Measurements from ENCODE around the gene ELOVL4. TPM values are rescaled to one million over a fixed set of nuclear protein-coding genes. Genes with fewer than 3 reads are reported as not detected.

Gene ELOVL4
- 2.9 TPM for total RNA-seq

DNA sequence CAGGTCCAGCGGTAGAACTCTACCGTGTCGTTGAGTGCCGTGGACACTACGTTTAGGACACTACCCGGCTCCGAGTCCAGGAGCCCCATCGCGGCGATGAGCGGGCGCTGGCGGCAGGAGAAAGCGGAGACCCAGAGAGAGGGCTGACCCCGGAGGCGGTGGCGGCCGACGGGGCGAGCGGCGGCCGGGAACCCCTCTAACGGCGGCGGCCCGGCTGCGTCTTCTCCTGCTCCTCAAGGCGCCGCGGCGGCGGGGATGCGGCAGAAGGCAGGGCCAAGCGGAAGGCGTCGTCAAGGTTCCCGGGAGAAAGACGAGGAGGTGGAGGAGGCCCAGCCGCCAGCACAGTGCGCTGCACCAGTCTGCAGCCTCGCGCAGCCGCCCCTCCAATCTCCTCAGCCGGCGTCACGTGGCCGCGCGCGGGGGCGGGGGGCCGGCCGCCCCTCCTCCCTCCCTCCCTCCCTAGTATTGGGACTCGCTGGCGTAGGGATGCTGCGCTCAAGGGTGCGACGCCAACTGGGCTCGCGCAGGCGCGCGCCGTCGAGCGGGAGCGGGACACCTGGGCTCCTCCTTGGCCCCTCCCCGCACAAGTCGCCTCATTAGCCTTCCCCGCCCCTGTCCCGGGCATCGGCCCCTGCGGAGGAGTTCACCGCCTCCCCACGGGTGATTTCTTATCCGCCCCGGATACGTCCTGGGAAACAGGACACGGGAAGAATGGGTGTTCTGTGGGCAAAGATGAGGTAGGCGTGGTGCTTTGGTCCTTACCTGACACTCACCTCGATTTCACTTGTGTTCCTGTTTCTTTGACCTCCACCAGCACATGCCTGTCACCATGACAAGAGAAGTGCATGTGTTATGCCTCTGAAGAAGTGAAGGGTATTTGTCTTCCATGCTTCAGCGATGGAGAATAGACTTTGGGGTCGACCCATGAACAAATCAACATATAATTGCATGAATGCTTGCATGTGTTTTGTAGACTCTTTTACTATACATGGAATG, at the start of gene ELOVL4:
Gene ELOVL4, minus strand, starts transcription at position 363 of the 996 bp plus-strand sequence. Its CDS starts 274 bp downstream, at position 89.
- DNase-seq (ENCODE audit: extremely low spot score in 2 of 2) = no peak
- H3K9me3 ChIP-seq = no peaks in the 10 kb centered on the region
- H3K36me3 ChIP-seq = no peaks in the 10 kb centered on the region
- peak within 1 kb of the TSS; percentile 64 to 70 for H3K4me3 ChIP-seq
- peak in 1 of 2 donors; percentile 72 for TF ChIP-seq POLR2AphosphoS5 (IDR thresholded peaks at IDR 0.05; ENCODE audit: insufficient read depth in 1 of 2, low read depth in 1 of 2)
- TF ChIP-seq, protein P1, sequence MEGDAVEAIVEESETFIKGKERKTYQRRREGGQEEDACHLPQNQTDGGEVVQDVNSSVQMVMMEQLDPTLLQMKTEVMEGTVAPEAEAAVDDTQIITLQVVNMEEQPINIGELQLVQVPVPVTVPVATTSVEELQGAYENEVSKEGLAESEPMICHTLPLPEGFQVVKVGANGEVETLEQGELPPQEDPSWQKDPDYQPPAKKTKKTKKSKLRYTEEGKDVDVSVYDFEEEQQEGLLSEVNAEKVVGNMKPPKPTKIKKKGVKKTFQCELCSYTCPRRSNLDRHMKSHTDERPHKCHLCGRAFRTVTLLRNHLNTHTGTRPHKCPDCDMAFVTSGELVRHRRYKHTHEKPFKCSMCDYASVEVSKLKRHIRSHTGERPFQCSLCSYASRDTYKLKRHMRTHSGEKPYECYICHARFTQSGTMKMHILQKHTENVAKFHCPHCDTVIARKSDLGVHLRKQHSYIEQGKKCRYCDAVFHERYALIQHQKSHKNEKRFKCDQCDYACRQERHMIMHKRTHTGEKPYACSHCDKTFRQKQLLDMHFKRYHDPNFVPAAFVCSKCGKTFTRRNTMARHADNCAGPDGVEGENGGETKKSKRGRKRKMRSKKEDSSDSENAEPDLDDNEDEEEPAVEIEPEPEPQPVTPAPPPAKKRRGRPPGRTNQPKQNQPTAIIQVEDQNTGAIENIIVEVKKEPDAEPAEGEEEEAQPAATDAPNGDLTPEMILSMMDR (IDR thresholded peaks at IDR 0.05) = no peak
- peak in 1 of 2 donors; percentile 39 for TF ChIP-seq POLR2A (IDR thresholded peaks at IDR 0.05)
- no peak within 1 kb of the TSS for H3K27ac ChIP-seq
- intact Hi-C loops (cut with DNase I) = no loop called here
- no peaks in the 10 kb centered on the region for H3K27me3 ChIP-seq
- H3K4me1 ChIP-seq = peaks cover 19% of the 10 kb centered on the region

DNA sequence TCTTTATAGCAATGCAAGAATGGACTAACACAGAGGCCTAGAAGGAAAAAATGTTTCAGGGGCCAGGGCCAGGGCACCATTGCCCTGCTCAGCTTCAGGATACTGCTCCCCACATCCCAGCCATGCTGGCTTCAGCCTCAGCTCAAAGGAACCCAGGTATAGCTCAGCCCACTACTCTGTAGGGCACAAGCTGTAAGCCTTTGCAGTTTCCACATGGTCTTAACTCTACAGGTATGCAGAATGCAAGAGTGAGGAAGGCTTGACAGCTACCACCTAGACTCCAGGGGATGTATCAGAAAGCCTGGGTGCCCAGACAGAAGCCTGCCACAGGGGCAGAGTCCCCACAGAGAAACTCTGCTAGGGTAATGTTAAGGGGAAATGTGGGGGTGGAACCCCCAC, 46.6 kb upstream of the ELOVL4 start:
- Histone ChIP-seq H3K4me1 (no peaks in the 10 kb centered on the region), H3K36me3 (no peaks in the 10 kb centered on the region), H3K27ac (no peak overlapping the region), H3K4me3 (no peak overlapping the region), H3K27me3 (no peaks in the 10 kb centered on the region), H3K9me3 (no peaks in the 10 kb centered on the region)
- intact Hi-C loops (cut with DNase I) = loop anchor here (1.0 kb wide), 1 partner anchor 8 kb away; no protein-coding TSS in a partner anchor
- no peak for DNase-seq (ENCODE audit: extremely low spot score in 2 of 2)
- no peak for TF ChIP-seq POLR2AphosphoS5 (IDR thresholded peaks at IDR 0.05; ENCODE audit: insufficient read depth in 1 of 2, low read depth in 1 of 2)
- no peak for TF ChIP-seq POLR2A (IDR thresholded peaks at IDR 0.05)
- TF ChIP-seq, protein P1 (IDR thresholded peaks at IDR 0.05) = no peak

DNA sequence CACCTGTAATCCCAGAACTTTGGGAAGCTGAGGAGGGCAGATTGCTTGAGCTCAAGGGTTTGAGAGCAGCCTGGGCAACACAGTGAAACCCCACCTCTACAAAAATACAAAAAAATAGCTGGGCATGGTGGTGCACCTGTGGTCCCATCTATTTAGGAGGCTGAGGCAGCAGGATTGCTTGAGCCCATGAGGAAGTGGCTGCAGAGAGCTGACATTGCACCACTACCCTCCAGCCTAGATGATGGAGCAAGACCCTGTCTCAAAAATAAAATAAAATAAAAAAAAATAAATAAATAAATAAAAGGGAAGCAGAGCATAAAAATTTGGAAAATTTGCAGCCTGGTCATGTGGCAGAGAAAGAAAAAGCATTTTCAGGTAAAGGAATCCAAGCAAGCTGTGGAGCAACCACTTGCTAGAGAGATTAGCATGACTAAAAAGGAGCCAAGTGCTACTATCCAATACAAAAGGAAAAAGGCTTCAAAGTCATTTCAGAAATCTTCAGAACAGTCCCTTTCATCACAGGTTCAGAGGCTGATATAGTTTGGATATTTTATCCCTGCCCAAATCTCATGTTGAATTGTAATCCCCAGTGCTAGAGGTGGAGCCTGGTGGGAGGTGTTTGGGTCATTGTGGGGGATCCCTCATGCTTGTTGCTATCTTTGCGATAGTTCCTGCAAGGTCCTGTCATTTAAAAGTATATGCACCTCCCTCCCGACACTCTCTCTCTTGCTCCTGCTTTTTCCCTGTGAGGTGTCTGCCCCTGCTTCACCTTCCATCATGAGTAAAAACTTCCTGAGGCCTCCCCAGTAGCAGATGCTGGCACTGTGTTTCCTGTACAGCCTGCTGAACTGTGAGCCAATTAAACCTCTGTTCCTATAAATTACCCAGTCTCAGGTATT, 45.9 kb upstream of the ELOVL4 start:
- Histone ChIP-seq H3K27ac (no peak overlapping the region), H3K27me3 (no peaks in the 10 kb centered on the region), H3K36me3 (no peaks in the 10 kb centered on the region), H3K4me3 (no peak overlapping the region), H3K4me1 (no peaks in the 10 kb centered on the region), H3K9me3 (no peaks in the 10 kb centered on the region)
- intact Hi-C loops (cut with DNase I) = loop anchor here (1.0 kb wide), 1 partner anchor 9 kb away; no protein-coding TSS in a partner anchor
- no peak for DNase-seq (ENCODE audit: extremely low spot score in 2 of 2)
- TF ChIP-seq POLR2AphosphoS5 (IDR thresholded peaks at IDR 0.05; ENCODE audit: insufficient read depth in 1 of 2, low read depth in 1 of 2) (no peak), POLR2A (IDR thresholded peaks at IDR 0.05) (no peak)
- TF ChIP-seq, protein P1 (IDR thresholded peaks at IDR 0.05) = no peak

DNA sequence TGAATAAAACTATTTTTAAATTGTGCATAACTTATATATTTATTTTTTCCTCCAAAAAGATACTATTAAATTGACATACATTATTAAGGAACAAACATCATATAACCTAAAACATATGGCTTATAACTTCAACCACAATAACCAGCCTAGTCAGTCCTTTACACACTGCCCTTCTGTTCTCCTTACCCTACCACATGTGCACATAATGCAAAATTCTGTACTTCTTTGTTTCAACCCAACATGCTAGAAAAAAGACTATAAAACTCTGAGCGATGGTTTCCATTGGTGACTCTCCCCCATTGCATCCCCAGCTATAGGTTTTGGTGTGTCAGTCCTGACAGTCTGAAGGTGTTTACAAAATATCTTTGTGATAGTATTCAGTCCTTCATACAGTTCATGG, 42.3 kb upstream of the ELOVL4 start:
- DNase-seq (ENCODE audit: extremely low spot score in 2 of 2) = no peak
- Histone ChIP-seq H3K4me1 (no peaks in the 10 kb centered on the region), H3K27me3 (no peaks in the 10 kb centered on the region), H3K4me3 (no peak overlapping the region), H3K9me3 (no peaks in the 10 kb centered on the region), H3K36me3 (no peaks in the 10 kb centered on the region), H3K27ac (no peak overlapping the region)
- TF ChIP-seq POLR2A (IDR thresholded peaks at IDR 0.05) (no peak), POLR2AphosphoS5 (IDR thresholded peaks at IDR 0.05; ENCODE audit: insufficient read depth in 1 of 2, low read depth in 1 of 2) (no peak)
- TF ChIP-seq, protein P1 (IDR thresholded peaks at IDR 0.05) = no peak
- intact Hi-C loops (cut with DNase I) = no loop called here

All from vagina (tissue), 2 donors.